HCT116 (cell line): ENCODE data around the gene SDCCAG8. TPM values are rescaled to one million over a fixed set of nuclear protein-coding genes. Genes with fewer than 3 reads are reported as not detected.

Source experiments
- ATAC-seq: fragments of 200-7000 bp; cut with Tn5 transposase; 2 replicates; pipeline ENCODE4 v1.9.1; 2020; ENCODE audit warnings: mild to moderate bottlenecking, moderate library complexity
- BruUV-seq: library from RNA; stranded (reverse); fragments of 400-500 nt; replicated peaks from 2 replicates; lab custom pipeline; 2021; lab: Mats Ljungman, UMichigan
- CTCF ChIA-PET: fragments of 300-600 bp; sonication (Branson Sonifier 250); formaldehyde crosslinking; loops from one replicate; lab custom pipeline; 2021; ENCODE audit warnings: antibody characterized with exemption; lab: Charles Lee
- POLR2A ChIA-PET: fragments of 300-600, 350-600 bp; sonication (Branson Sonifier 250); formaldehyde crosslinking; loops from one replicate; lab custom pipeline; 2021; ENCODE audit warnings: antibody characterized with exemption; lab: Charles Lee
- RAD21 ChIA-PET, 2 experiments: fragments of 300-600 bp; sonication (Branson Sonifier 250); formaldehyde crosslinking; loops; one replicate each; lab custom pipeline; 2023; ENCODE audit warnings: low total read pairs in 2 of 2; ENCODE audit not compliant: uncharacterized antibody in 2 of 2, unreplicated experiment in 2 of 2, low non-redundant PET in 1 of 2; lab: Charles Lee
- DNase-seq: peaks from one replicate; pipeline ENCODE4 v3.0.0-alpha.2; 2010; ENCODE audit warnings: low read depth, low spot score
- H2AFZ ChIP-seq: fragments of 200-600 bp; shearing (Covaris generic), sonication (generic); 2 replicates; pipeline ENCODE4 v1.6.1; 2017; ENCODE audit warnings: low read depth, mixed run types, mixed read lengths, antibody characterized with exemption, low read length; ENCODE audit not compliant: poor library complexity, severe bottlenecking
- H3K27ac ChIP-seq: 2 replicates; pipeline ENCODE4 v1.5.1; 2012; ENCODE audit warnings: low read depth, low read length
- H3K27me3 ChIP-seq: fragments of 200-600 bp; sonication (generic); 2 replicates; pipeline ENCODE4 v1.6.1; 2016; ENCODE audit warnings: mixed run types, low read length, mixed read lengths; ENCODE audit not compliant: insufficient read depth
- H3K36me3 ChIP-seq, 2 experiments: fragments of 200-500 bp in 1 of 2; fragments of 200-600 bp in 1 of 2; sonication (Bioruptor generic) in 1 of 2; sonication (generic) in 1 of 2; 2 replicates each; pipeline versions ENCODE4 v1.5.1 to v1.6.1; 2014 to 2016; ENCODE audit warnings: low read length in 2 of 2, inconsistent platforms in 1 of 2, mixed read lengths in 1 of 2, mixed run types in 1 of 2; ENCODE audit not compliant: insufficient read depth in 2 of 2, control insufficient read depth in 1 of 2
- H3K4me1 ChIP-seq, 2 experiments: fragments of 200-600 bp in 1 of 2; sonication (generic) in 1 of 2; 2 replicates each; pipeline versions ENCODE4 v1.5.1 to v1.6.1; 2012 to 2017; ENCODE audit warnings: low read length in 2 of 2, inconsistent platforms in 1 of 2, mild to moderate bottlenecking in 1 of 2, mixed read lengths in 1 of 2, mixed run types in 1 of 2, moderate library complexity in 1 of 2; ENCODE audit not compliant: insufficient read depth in 2 of 2, control insufficient read depth in 1 of 2
- H3K4me2 ChIP-seq: fragments of 200-600 bp; sonication (generic); 2 replicates; pipeline ENCODE4 v1.6.1; 2017; ENCODE audit warnings: mixed run types, low read length, mixed read lengths
- H3K4me3 ChIP-seq, 2 experiments: fragments of 200-600 bp in 1 of 2; sonication (generic) in 1 of 2; replicated peaks in 1 of 2; 2 replicates each; pipeline ENCODE4 v1.5.1; 2011 to 2016; ENCODE audit warnings: low read length in 2 of 2, control low read depth in 1 of 2, low read depth in 1 of 2, mild to moderate bottlenecking in 1 of 2, mixed read lengths in 1 of 2, mixed run types in 1 of 2
- H3K79me2 ChIP-seq: fragments of 200-600 bp; sonication (generic); 2 replicates; pipeline ENCODE4 v1.6.1; 2017; ENCODE audit warnings: mild to moderate bottlenecking, mixed run types, low read length, moderate library complexity, mixed read lengths; ENCODE audit not compliant: insufficient read depth
- H3K9ac ChIP-seq: fragments of 200-600 bp; sonication (generic); 2 replicates; pipeline ENCODE4 v1.6.1; 2016; ENCODE audit warnings: low read length, mixed read lengths
- H3K9me2 ChIP-seq: fragments of 200-600 bp; sonication (generic), shearing (Covaris generic); 2 replicates; pipeline ENCODE4 v1.6.1; 2017; ENCODE audit warnings: mixed run types, mild to moderate bottlenecking, moderate library complexity; ENCODE audit not compliant: insufficient read depth
- H3K9me3 ChIP-seq, 2 experiments: fragments of 200-500 bp in 1 of 2; fragments of 200-600 bp in 1 of 2; sonication (Bioruptor generic) in 1 of 2; sonication (generic) in 1 of 2; 2 replicates each; pipeline ENCODE4 v1.6.1; 2014 to 2017; ENCODE audit warnings: low read length in 2 of 2, mixed read lengths in 2 of 2, inconsistent platforms in 1 of 2, low read depth in 1 of 2, mild to moderate bottlenecking in 1 of 2, mixed run types in 1 of 2, moderate library complexity in 1 of 2; ENCODE audit not compliant: control insufficient read depth in 1 of 2, insufficient read depth in 1 of 2
- H4K20me1 ChIP-seq: fragments of 200-600 bp; sonication (generic), shearing (Covaris generic); 2 replicates; pipeline ENCODE4 v1.6.1; 2017; ENCODE audit warnings: mixed run types, mild to moderate bottlenecking, moderate library complexity; ENCODE audit not compliant: insufficient read depth
- CBX3 ChIP-seq: IDR thresholded peaks from 2 replicates; pipeline ENCODE4 v1.6.1; 2012; ENCODE audit warnings: low read depth
- CTCF ChIP-seq, 3 experiments: fragments of 200-600 bp in 1 of 3; sonication (generic) in 1 of 3; IDR thresholded peaks in 2 of 3; conservative IDR thresholded peaks in 1 of 3; 2 replicates each; pipeline ENCODE4 v1.5.1; 2012 to 2017; ENCODE audit warnings: low read depth in 2 of 3, low read length in 2 of 3, antibody characterized with exemption in 1 of 3, borderline replicate concordance in 1 of 3, control low read depth in 1 of 3, mild to moderate bottlenecking in 1 of 3, mixed read lengths in 1 of 3, mixed run types in 1 of 3, moderate library complexity in 1 of 3; ENCODE audit not compliant: insufficient read depth in 1 of 3
- EGR1 ChIP-seq: IDR thresholded peaks from 2 replicates; pipeline ENCODE4 v1.6.1; 2012; ENCODE audit warnings: low read depth
- EZH2phosphoT487 ChIP-seq: fragments of 200-600 bp; IDR thresholded peaks from 2 replicates; pipeline ENCODE4 v1.6.1; 2018; ENCODE audit warnings: antibody characterized with exemption, borderline replicate concordance
- FOSL1 ChIP-seq: IDR thresholded peaks from 2 replicates; pipeline ENCODE4 v1.6.1; 2012; ENCODE audit warnings: low read depth
- JUND ChIP-seq: IDR thresholded peaks from 2 replicates; pipeline ENCODE4 v1.6.1; 2012
- REST ChIP-seq: IDR thresholded peaks from 2 replicates; pipeline ENCODE4 v1.6.1; 2012; ENCODE audit warnings: low read depth
- TCF7L2 ChIP-seq: IDR thresholded peaks from 2 replicates; pipeline ENCODE4 v1.7.0; 2011; ENCODE audit warnings: borderline replicate concordance, inconsistent platforms; ENCODE audit not compliant: insufficient read depth, insufficient read length; ENCODE audit errors: extremely low read depth
- YY1 ChIP-seq: IDR thresholded peaks from 2 replicates; pipeline ENCODE4 v1.6.1; 2011; ENCODE audit warnings: low read length, low read depth, moderate library complexity, mild to moderate bottlenecking; ENCODE audit not compliant: insufficient replicate concordance; ENCODE audit errors: extremely low read depth
- ZNF274 ChIP-seq: fragments of 200-500 bp; sonication (Bioruptor generic); IDR thresholded peaks from 2 replicates; pipeline ENCODE4 v1.6.1; 2014; ENCODE audit warnings: mild to moderate bottlenecking, low read depth, low read length, inconsistent platforms
- intact Hi-C: fragments of 100-400 bp; cut with micrococcal nuclease; formaldehyde crosslinking; loops from 2 replicates; pipeline ENCODE4 v1.10.0; 2022
- total RNA-seq: library from RNA; stranded (reverse); gene quantifications from one replicate; pipeline ENCODE4 v1.2.1, GENCODE V29; 2021; ENCODE audit not compliant: unreplicated experiment

Gene SDCCAG8
- total RNA-seq, 1 experiment from 2014 or later, result 38.2 TPM

GRCh38 chr1:243354511-243355153 is 98.8 kb downstream of the SDCCAG8 start:
- RAD21 ChIA-PET, result no interaction called here
- Histone ChIP-seq H3K4me2 (no peak overlapping the region), H3K4me1 (no peaks in the 10 kb centered on the region), H4K20me1 (no peaks in the 10 kb centered on the region), H3K9ac (no peak overlapping the region), H3K9me3 (no peaks in the 10 kb centered on the region), H3K79me2 (no peaks in the 10 kb centered on the region), H3K27ac (no peak overlapping the region), H3K36me3 (no peaks in the 10 kb centered on the region), H3K27me3 (no peaks in the 10 kb centered on the region), H3K9me2 (no peaks in the 10 kb centered on the region), H2AFZ (no peak overlapping the region), H3K4me3 (no peak overlapping the region)
- POLR2A ChIA-PET, result no interaction called here
- TF ChIP-seq JUND (no peak), YY1 (no peak), TCF7L2 (no peak), EGR1 (no peak), EZH2phosphoT487 (no peak), ZNF274 (no peak), REST (no peak), CTCF (IDR thresholded peaks at IDR 0.05 in 2 of 3, conservative IDR thresholded peaks at IDR 0.05 in 1 of 3; ENCODE audit: borderline replicate concordance in 1 of 3, insufficient read depth in 1 of 3, low read depth in 2 of 3, low read length in 2 of 3) (no peak), CBX3 (no peak), FOSL1 (no peak)
- CTCF ChIA-PET, result no interaction called here
- DNase-seq (no peak), ATAC-seq (no peak)
- no TSS peak for BruUV-seq
- intact Hi-C loops, result no loop called here
